NT2/D1 (cell line): ENCODE results near the gene ISX.

Experiments
- SUZ12 ChIP-seq: IDR thresholded peaks from 2 replicates; pipeline ENCODE4 v1.6.1; 2011; ENCODE audit not compliant: insufficient read length, insufficient read depth; ENCODE audit errors: extremely low read depth
- YY1 ChIP-seq: IDR thresholded peaks from 2 replicates; pipeline ENCODE4 v1.6.1; 2011; ENCODE audit not compliant: insufficient read length, insufficient read depth
- ZNF274 ChIP-seq: IDR thresholded peaks from 2 replicates; pipeline ENCODE4 v1.6.1; 2011; ENCODE audit warnings: mild to moderate bottlenecking, low read depth, low read length

- TF ChIP-seq YY1 (no peak), SUZ12 (no peak), ZNF274 (no peak)
Observed at GRCh38 chr22:35046744-35047462, 19.1 kb upstream of the ISX start.
